ENCODE data around the gene ARPC2. TPM values are rescaled to one million over a fixed set of nuclear protein-coding genes. Genes with fewer than 3 reads are reported as not detected.

ARPC2 gene
- total and polyA plus RNA-seq, 10 of the 15 experiments (the other 5 are each of a cell fraction or from before 2014, with no cell fraction given), result 440 to 980 (median 709) TPM

DNA sequence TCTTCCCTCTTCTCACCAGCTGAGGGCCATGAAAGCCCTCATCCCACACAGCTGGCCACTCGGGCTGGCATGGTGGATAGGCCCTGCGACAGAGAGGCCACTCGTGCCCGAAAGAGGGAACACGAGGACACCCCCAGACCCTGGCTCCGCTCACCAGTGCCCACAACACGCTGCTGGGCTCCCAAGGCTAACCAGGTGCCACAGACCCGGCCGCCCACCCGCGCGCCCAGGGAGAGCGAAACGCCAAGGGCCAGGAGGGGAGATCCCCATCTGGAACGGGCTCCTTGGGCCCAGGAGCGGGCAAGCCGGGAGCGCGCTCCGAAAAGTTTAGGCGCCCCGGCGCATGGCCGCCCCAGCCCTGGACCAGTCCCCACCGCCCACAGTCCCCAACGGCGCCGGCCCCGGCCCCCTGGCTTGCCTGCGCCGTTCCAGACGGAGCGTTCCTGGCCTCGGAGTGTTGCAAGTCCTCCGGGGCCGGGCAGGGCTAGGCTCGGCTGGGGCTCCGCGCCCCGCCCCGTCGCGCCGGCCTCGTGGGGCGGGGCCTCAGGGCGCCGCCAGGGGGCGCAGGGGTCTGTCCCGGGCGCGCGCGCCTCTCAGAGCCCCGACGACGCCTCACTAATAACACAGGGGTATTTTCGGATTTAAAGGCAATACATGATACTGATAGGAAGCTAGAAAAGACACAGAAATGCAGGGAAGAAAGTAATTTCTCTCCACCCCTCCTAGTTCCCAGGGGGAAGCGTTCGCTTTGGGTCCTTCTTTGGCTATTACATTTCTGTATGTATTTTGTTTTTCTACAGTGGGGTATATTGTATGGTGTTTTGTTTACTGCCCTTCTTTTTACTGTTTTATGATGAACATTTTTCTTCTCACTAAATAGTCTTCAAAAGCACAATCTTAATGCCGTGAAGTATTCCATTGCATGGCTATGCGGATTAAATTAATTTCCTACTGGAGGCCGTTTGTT, 75.3 kb downstream of the ARPC2 start, which contains the start of gene TMBIM1 (continued):
- TF ChIP-seq, protein P1, sequence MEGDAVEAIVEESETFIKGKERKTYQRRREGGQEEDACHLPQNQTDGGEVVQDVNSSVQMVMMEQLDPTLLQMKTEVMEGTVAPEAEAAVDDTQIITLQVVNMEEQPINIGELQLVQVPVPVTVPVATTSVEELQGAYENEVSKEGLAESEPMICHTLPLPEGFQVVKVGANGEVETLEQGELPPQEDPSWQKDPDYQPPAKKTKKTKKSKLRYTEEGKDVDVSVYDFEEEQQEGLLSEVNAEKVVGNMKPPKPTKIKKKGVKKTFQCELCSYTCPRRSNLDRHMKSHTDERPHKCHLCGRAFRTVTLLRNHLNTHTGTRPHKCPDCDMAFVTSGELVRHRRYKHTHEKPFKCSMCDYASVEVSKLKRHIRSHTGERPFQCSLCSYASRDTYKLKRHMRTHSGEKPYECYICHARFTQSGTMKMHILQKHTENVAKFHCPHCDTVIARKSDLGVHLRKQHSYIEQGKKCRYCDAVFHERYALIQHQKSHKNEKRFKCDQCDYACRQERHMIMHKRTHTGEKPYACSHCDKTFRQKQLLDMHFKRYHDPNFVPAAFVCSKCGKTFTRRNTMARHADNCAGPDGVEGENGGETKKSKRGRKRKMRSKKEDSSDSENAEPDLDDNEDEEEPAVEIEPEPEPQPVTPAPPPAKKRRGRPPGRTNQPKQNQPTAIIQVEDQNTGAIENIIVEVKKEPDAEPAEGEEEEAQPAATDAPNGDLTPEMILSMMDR (IDR thresholded peaks at IDR 0.05 in 2 of 3, conservative IDR thresholded peaks at IDR 0.05 in 1 of 3; ENCODE audit: control insufficient read depth in 2 of 3, extremely low read depth in 1 of 3, insufficient read depth in 1 of 3, low read depth in 3 of 3, low read length in 3 of 3), result peak; percentile 68 to 92 (median 85)
- TF ChIP-seq SMARCA5 (IDR thresholded peaks at IDR 0.05) (peak; percentile 96), SMC3 (IDR thresholded peaks at IDR 0.05; ENCODE audit: borderline replicate concordance, low read length) (peak; percentile 39; the same call in 1 of the 2 replicates), RAD21 (IDR thresholded peaks at IDR 0.05; ENCODE audit: insufficient read depth, low read depth, low read length) (peak; percentile 51), BHLHE40 (IDR thresholded peaks at IDR 0.05; ENCODE audit: borderline replicate concordance in 1 of 2, low read depth in 2 of 2, low read length in 1 of 2) (peak; percentile 37 to 56; a peak in 3 of 4 replicates), GATAD2B (conservative IDR thresholded peaks at IDR 0.05; ENCODE audit: low read depth) (peak; percentile 79), SRF (IDR thresholded peaks at IDR 0.05; ENCODE audit: low read depth in 2 of 2, low read length in 2 of 2) (0 out of 4 replicates have a peak, but pooled peaks of 1 of the 2 experiments have one; percentile 18), IKZF1 (conservative IDR thresholded peaks at IDR 0.05) (peak; percentile 93), BACH1 (IDR thresholded peaks at IDR 0.05; ENCODE audit: borderline replicate concordance) (peak; percentile 66; the same call in 1 of the 2 replicates)
- TF ChIP-seq, protein P2, sequence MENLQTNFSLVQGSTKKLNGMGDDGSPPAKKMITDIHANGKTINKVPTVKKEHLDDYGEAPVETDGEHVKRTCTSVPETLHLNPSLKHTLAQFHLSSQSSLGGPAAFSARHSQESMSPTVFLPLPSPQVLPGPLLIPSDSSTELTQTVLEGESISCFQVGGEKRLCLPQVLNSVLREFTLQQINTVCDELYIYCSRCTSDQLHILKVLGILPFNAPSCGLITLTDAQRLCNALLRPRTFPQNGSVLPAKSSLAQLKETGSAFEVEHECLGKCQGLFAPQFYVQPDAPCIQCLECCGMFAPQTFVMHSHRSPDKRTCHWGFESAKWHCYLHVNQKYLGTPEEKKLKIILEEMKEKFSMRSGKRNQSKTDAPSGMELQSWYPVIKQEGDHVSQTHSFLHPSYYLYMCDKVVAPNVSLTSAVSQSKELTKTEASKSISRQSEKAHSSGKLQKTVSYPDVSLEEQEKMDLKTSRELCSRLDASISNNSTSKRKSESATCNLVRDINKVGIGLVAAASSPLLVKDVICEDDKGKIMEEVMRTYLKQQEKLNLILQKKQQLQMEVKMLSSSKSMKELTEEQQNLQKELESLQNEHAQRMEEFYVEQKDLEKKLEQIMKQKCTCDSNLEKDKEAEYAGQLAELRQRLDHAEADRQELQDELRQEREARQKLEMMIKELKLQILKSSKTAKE (IDR thresholded peaks at IDR 0.05; ENCODE audit: low read depth, poor library complexity, severe bottlenecking), result peak; percentile 25
- TF ChIP-seq, protein P3, sequence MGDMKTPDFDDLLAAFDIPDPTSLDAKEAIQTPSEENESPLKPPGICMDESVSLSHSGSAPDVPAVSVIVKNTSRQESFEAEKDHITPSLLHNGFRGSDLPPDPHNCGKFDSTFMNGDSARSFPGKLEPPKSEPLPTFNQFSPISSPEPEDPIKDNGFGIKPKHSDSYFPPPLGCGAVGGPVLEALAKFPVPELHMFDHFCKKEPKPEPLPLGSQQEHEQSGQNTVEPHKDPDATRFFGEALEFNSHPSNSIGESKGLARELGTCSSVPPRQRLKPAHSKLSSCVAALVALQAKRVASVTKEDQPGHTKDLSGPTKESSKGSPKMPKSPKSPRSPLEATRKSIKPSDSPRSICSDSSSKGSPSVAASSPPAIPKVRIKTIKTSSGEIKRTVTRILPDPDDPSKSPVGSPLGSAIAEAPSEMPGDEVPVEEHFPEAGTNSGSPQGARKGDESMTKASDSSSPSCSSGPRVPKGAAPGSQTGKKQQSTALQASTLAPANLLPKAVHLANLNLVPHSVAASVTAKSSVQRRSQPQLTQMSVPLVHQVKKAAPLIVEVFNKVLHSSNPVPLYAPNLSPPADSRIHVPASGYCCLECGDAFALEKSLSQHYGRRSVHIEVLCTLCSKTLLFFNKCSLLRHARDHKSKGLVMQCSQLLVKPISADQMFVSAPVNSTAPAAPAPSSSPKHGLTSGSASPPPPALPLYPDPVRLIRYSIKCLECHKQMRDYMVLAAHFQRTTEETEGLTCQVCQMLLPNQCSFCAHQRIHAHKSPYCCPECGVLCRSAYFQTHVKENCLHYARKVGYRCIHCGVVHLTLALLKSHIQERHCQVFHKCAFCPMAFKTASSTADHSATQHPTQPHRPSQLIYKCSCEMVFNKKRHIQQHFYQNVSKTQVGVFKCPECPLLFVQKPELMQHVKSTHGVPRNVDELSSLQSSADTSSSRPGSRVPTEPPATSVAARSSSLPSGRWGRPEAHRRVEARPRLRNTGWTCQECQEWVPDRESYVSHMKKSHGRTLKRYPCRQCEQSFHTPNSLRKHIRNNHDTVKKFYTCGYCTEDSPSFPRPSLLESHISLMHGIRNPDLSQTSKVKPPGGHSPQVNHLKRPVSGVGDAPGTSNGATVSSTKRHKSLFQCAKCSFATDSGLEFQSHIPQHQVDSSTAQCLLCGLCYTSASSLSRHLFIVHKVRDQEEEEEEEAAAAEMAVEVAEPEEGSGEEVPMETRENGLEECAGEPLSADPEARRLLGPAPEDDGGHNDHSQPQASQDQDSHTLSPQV (IDR thresholded peaks at IDR 0.05), result peak; percentile 71; the same call in 1 of the 2 replicates
- TF ChIP-seq, protein P4, sequence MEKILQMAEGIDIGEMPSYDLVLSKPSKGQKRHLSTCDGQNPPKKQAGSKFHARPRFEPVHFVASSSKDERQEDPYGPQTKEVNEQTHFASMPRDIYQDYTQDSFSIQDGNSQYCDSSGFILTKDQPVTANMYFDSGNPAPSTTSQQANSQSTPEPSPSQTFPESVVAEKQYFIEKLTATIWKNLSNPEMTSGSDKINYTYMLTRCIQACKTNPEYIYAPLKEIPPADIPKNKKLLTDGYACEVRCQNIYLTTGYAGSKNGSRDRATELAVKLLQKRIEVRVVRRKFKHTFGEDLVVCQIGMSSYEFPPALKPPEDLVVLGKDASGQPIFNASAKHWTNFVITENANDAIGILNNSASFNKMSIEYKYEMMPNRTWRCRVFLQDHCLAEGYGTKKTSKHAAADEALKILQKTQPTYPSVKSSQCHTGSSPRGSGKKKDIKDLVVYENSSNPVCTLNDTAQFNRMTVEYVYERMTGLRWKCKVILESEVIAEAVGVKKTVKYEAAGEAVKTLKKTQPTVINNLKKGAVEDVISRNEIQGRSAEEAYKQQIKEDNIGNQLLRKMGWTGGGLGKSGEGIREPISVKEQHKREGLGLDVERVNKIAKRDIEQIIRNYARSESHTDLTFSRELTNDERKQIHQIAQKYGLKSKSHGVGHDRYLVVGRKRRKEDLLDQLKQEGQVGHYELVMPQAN (conservative IDR thresholded peaks at IDR 0.05), result peak; percentile 66; the same call in 1 of the 2 replicates

All from GM12878 (cell line).